Ectodermal cell (in vitro differentiated cells): ENCODE measurements around the gene SGK2.
"Not testable (repeated sequence)": the region's sequence is repeated elsewhere in the genome, so short reads cannot be mapped to it uniquely, and the experiment has no call there.

Experiments used
- H3K27ac ChIP-seq: 2 replicates; pipeline ENCODE4 v1.7.0; 2013; ENCODE audit warnings: mild to moderate bottlenecking, low read depth, low read length; ENCODE audit not compliant: insufficient read depth, poor library complexity, severe bottlenecking
- H3K27me3 ChIP-seq: 2 replicates; pipeline ENCODE4 v1.7.0; 2013; ENCODE audit warnings: mild to moderate bottlenecking, low read length; ENCODE audit not compliant: insufficient read depth, control insufficient read depth, poor library complexity, severe bottlenecking
- H3K36me3 ChIP-seq: one replicate; pipeline ENCODE4 v1.7.0; 2013; ENCODE audit warnings: low read length; ENCODE audit not compliant: control insufficient read depth, insufficient read depth
- H3K4me1 ChIP-seq: one replicate; pipeline ENCODE4 v1.7.0; 2013; ENCODE audit warnings: low read length; ENCODE audit not compliant: control insufficient read depth, insufficient read depth
- H3K4me3 ChIP-seq: 2 replicates; pipeline ENCODE4 v1.7.0; 2013; ENCODE audit warnings: low read depth, low read length, control low read depth; ENCODE audit not compliant: insufficient read depth
- H3K9me3 ChIP-seq: 2 replicates; pipeline ENCODE4 v1.7.0; 2013; ENCODE audit warnings: mild to moderate bottlenecking, low read length, moderate library complexity; ENCODE audit not compliant: control insufficient read depth
- WGBS, 2 experiments: methylation state at CpG; one replicate each; pipeline ENCODE4 v1.1.7; 2013; ENCODE audit warnings: missing lambda C conversion rate in 2 of 2; 5-methylcytosine and 5-hydroxymethylcytosine counted together

The SGK2 gene

GRCh38 chr20:43590392-43591303 lies 31.8 kb downstream of the SGK2 start, which contains the start of gene IFT52:
IFT52 (plus strand) TSS chr20:43590937; CDS start chr20:43594699, 3,762 bp downstream.
- H3K4me1 ChIP-seq, result peaks cover 5% of the 10 kb centered on the region
- H3K27me3 ChIP-seq, result no peaks in the 10 kb centered on the region
- H3K27ac ChIP-seq, result peak within 1 kb of the TSS; percentile 87
- H3K36me3 ChIP-seq, result peaks cover 2% of the 10 kb centered on the region
- H3K9me3 ChIP-seq, result no peaks in the 10 kb centered on the region
- H3K4me3 ChIP-seq, result peak within 1 kb of the TSS; percentile 96
- 1% methylated on average over 68 of the region's 68 CpGs for WGBS, 2 experiments

GRCh38 chr20:43601960-43602359 lies 43.1 kb downstream of the SGK2 start:
- H3K9me3 ChIP-seq, H3K27me3 ChIP-seq, H3K4me1 ChIP-seq, H3K27ac ChIP-seq, H3K4me3 ChIP-seq: not testable (repeated sequence)
- H3K36me3 ChIP-seq, result peaks cover 25% of the 10 kb centered on the region
- WGBS, 2 experiments, result 82 to 84% methylated on average over 8 of the region's 8 CpGs

GRCh38 chr20:43603124-43603523 lies 44.3 kb downstream of the SGK2 start:
- WGBS, 2 experiments, result 95 to 100% methylated on average over 1 of the region's 1 CpG
- Histone ChIP-seq H3K9me3 (no peaks in the 10 kb centered on the region), H3K36me3 (peaks cover 29% of the 10 kb centered on the region), H3K4me1 (no peaks in the 10 kb centered on the region), H3K27ac (no peak overlapping the region), H3K4me3 (no peak overlapping the region), H3K27me3 (no peaks in the 10 kb centered on the region)

GRCh38 chr20:43605715-43606114 lies 46.9 kb downstream of the SGK2 start:
- peaks cover 23% of the 10 kb centered on the region for H3K36me3 ChIP-seq
- no peak overlapping the region for H3K27ac ChIP-seq
- no peak overlapping the region for H3K4me3 ChIP-seq
- H3K27me3 ChIP-seq, result no peaks in the 10 kb centered on the region
- WGBS, 2 experiments, result 96% methylated on average over 9 of the region's 9 CpGs
- H3K4me1 ChIP-seq, result no peaks in the 10 kb centered on the region
- H3K9me3 ChIP-seq, result no peaks in the 10 kb centered on the region

- 96 to 97% methylated on average over 23 to 27 of the region's 30 CpGs for WGBS, 2 experiments
- not testable (repeated sequence) for H3K4me3 ChIP-seq, H3K9me3 ChIP-seq, H3K27me3 ChIP-seq, H3K27ac ChIP-seq, H3K4me1 ChIP-seq
- H3K36me3 ChIP-seq, result peaks cover 23% of the 10 kb centered on the region
These were observed 48.5 kb downstream of the SGK2 start for GRCh38 chr20:43607278-43607677.

- 95% methylated on average over 8 of the region's 8 CpGs for WGBS, 2 experiments
- Histone ChIP-seq H3K4me1 (no peaks in the 10 kb centered on the region), H3K27me3 (no peaks in the 10 kb centered on the region), H3K4me3 (no peak overlapping the region), H3K27ac (no peak overlapping the region), H3K9me3 (no peaks in the 10 kb centered on the region), H3K36me3 (peaks cover 11% of the 10 kb centered on the region)
These were observed 72.8 kb downstream of the SGK2 start for GRCh38 chr20:43631598-43631997.
